Heart left ventricle (tissue), 13 donors: ENCODE results near the gene MRPL14.

Source experiments
- CTCF ChIP-seq, 12 donors: fragments of 200-600 bp; sonication (generic) in 4 of 12; IDR thresholded peaks; one replicate each; pipeline versions ENCODE4 v1.5.0 to v1.8.0; 2018 to 2022; ENCODE audit warnings: antibody characterized with exemption in 12 of 12, mild to moderate bottlenecking in 5 of 12
- POLR2A ChIP-seq, 2 donors: fragments of 450-650 bp; IDR thresholded peaks; one replicate each; pipeline ENCODE4 v1.6.1; 2017; ENCODE audit warnings: antibody characterized with exemption in 2 of 2, mild to moderate bottlenecking in 2 of 2, moderate library complexity in 2 of 2
- donor health status: ischemic (EF 13 %, LVEDD 7.1; RV severe dilation, severe dysfunction).
- donor health status: DM: no; HTN: yes; CAD: no.
- donor health status: DM: no; HTN: no; CAD: no.
- donor health status: ischemic (EF 25% LVEDD 6.9; RV normal size, moderate dysfunction).
- donor health status: ischemic (EF 25% LVEDD 5.7; RV mildly dilated, moderate dysfunction).
- donor health status: ischemic (EF 35%, LVEDD 5.7; RV mildly dilated, moderate dysfunction).
- donor health status: nonischemic (EF 11% LVEDD 7.7; RV severe dilation, severe dysfunction).
- donor health status: DM: yes; HTN: yes; CAD: no.
- donor health status: PGD.
- donor health status: ischemic (EF 29% LVEDD 5.4; RV normal size, mild dysfunction).
- donor health status: nonischemic (EF 23%, LVEDD 6.1; RV moderate dilation, normal function).

GRCh38 chr6:44132476-44132875, 5.2 kb upstream of the MRPL14 start:
- TF ChIP-seq CTCF (IDR thresholded peaks at IDR 0.05) (no peak), POLR2A (IDR thresholded peaks at IDR 0.05) (no peak)
